Neural cell (in vitro differentiated cells): Measurements from ENCODE around the gene NUB1. TPM values are rescaled to one million over a fixed set of nuclear protein-coding genes. Genes with fewer than 3 reads are reported as not detected.

Experiments
- H2AFZ ChIP-seq: fragments of 200-600, 300-800 bp; sonication (generic), shearing (Covaris generic); 2 replicates; pipeline ENCODE4 v1.6.0; 2014; ENCODE audit warnings: low read depth, mild to moderate bottlenecking, antibody characterized with exemption, low read length, moderate library complexity
- H3F3A ChIP-seq: fragments of 200-600 bp; shearing (Covaris generic); 2 replicates; pipeline ENCODE4 v1.6.1; 2016; ENCODE audit warnings: mild to moderate bottlenecking, moderate library complexity, mixed read lengths, antibody characterized with exemption, low read length; ENCODE audit not compliant: insufficient read depth, poor library complexity, severe bottlenecking
- H3K27ac ChIP-seq: fragments of 200-600, 300-800 bp; sonication (generic), shearing (Covaris generic); 2 replicates; pipeline ENCODE4 v1.5.1; 2014; ENCODE audit warnings: mild to moderate bottlenecking, low read length, moderate library complexity
- H3K27me3 ChIP-seq: fragments of 300-800, 200-600 bp; sonication (generic), shearing (Covaris generic); 2 replicates; pipeline ENCODE4 v1.6.0; 2014; ENCODE audit warnings: mild to moderate bottlenecking, low read depth, low read length, moderate library complexity; ENCODE audit not compliant: insufficient read depth
- H3K36me3 ChIP-seq: fragments of 300-800, 200-600 bp; sonication (generic), shearing (Covaris generic); 2 replicates; pipeline ENCODE4 v1.5.1; 2014; ENCODE audit warnings: mild to moderate bottlenecking, antibody characterized with exemption, low read length, moderate library complexity; ENCODE audit not compliant: insufficient read depth
- H3K4me2 ChIP-seq: fragments of 300-800, 200-600 bp; sonication (generic), shearing (Covaris generic); 2 replicates; pipeline ENCODE4 v1.6.0; 2014; ENCODE audit warnings: mild to moderate bottlenecking, low read length
- H3K4me3 ChIP-seq: fragments of 300-800, 200-600 bp; sonication (generic), shearing (Covaris generic); 2 replicates; pipeline ENCODE4 v1.5.1; 2014; ENCODE audit warnings: mild to moderate bottlenecking, low read length, moderate library complexity
- H3K79me2 ChIP-seq: fragments of 200-600 bp; shearing (Covaris generic); replicated peaks from 2 replicates; pipeline ENCODE4 v1.6.0; 2014; ENCODE audit warnings: mild to moderate bottlenecking, low read length, moderate library complexity; ENCODE audit not compliant: insufficient read depth
- H3K9ac ChIP-seq: fragments of 300-800, 200-600 bp; sonication (generic), shearing (Covaris generic); 2 replicates; pipeline ENCODE4 v1.6.1; 2016; ENCODE audit warnings: mild to moderate bottlenecking, low read length, mixed read lengths
- H3K9me2 ChIP-seq: fragments of 200-600 bp; shearing (Covaris generic); 2 replicates; pipeline ENCODE4 v1.6.1; 2016; ENCODE audit warnings: mild to moderate bottlenecking, low read length, mixed read lengths; ENCODE audit not compliant: insufficient read depth
- H3K9me3 ChIP-seq: fragments of 200-600, 300-800 bp; sonication (generic), shearing (Covaris generic); 2 replicates; pipeline ENCODE4 v1.6.1; 2016; ENCODE audit warnings: mild to moderate bottlenecking, mixed run types, low read length, moderate library complexity, mixed read lengths
- H4K20me1 ChIP-seq: fragments of 200-600 bp; shearing (Covaris generic); 2 replicates; pipeline ENCODE4 v1.6.1; 2016; ENCODE audit warnings: mild to moderate bottlenecking, mixed run types; ENCODE audit not compliant: insufficient read depth
- CTCF ChIP-seq: fragments of 450-650 bp; IDR thresholded peaks from 2 replicates; pipeline ENCODE4 v1.5.1; 2014; ENCODE audit warnings: antibody characterized with exemption, mild to moderate bottlenecking, moderate library complexity; ENCODE audit not compliant: poor library complexity, severe bottlenecking
- EP300 ChIP-seq: fragments of 450-650 bp; conservative IDR thresholded peaks from 2 replicates; pipeline ENCODE4 v1.6.1; 2014; ENCODE audit warnings: antibody characterized with exemption, mild to moderate bottlenecking, moderate library complexity; ENCODE audit not compliant: poor library complexity, severe bottlenecking
- EZH2 ChIP-seq: fragments of 200-600, 300-800 bp; shearing (Covaris generic), sonication (generic); IDR thresholded peaks from 2 replicates; pipeline ENCODE4 v1.6.1; 2014; ENCODE audit warnings: antibody characterized with exemption, low read length, borderline replicate concordance, mild to moderate bottlenecking; ENCODE audit not compliant: insufficient read depth, poor library complexity, severe bottlenecking
- MXI1 ChIP-seq: fragments of 450-650 bp; conservative IDR thresholded peaks from 2 replicates; pipeline ENCODE4 v1.6.1; 2014; ENCODE audit warnings: antibody characterized with exemption, mild to moderate bottlenecking; ENCODE audit not compliant: poor library complexity, severe bottlenecking
- POLR2AphosphoS5 ChIP-seq: IDR thresholded peaks from 2 replicates; pipeline ENCODE4 v1.6.1; 2012
- RAD21 ChIP-seq: fragments of 450-650 bp; conservative IDR thresholded peaks from 2 replicates; pipeline ENCODE4 v1.6.1; 2014; ENCODE audit warnings: antibody characterized with exemption, mild to moderate bottlenecking, moderate library complexity
- SMC3 ChIP-seq: fragments of 450-650 bp; conservative IDR thresholded peaks from 2 replicates; pipeline ENCODE4 v1.6.1; 2014; ENCODE audit warnings: antibody characterized with exemption, mild to moderate bottlenecking, moderate library complexity; ENCODE audit not compliant: poor library complexity
- TAF1 ChIP-seq: IDR thresholded peaks from 2 replicates; pipeline ENCODE4 v1.6.1; 2012; ENCODE audit warnings: low read depth
- polyA plus RNA-seq: library from polyadenylated mRNA; depleted of rRNA; stranded (reverse); fragments of >200 nt; gene quantifications from 2 replicates; pipeline ENCODE4 v1.2.3, GENCODE V29; 2014
- TF ChIP-seq, protein P1 (sequence below): IDR thresholded peaks from 2 replicates; pipeline ENCODE4 v1.6.1; 2012; ENCODE audit warnings: borderline replicate concordance

NUB1 gene
- polyA plus RNA-seq, 1 donor from 2014 or later: 48.4 TPM

DNA sequence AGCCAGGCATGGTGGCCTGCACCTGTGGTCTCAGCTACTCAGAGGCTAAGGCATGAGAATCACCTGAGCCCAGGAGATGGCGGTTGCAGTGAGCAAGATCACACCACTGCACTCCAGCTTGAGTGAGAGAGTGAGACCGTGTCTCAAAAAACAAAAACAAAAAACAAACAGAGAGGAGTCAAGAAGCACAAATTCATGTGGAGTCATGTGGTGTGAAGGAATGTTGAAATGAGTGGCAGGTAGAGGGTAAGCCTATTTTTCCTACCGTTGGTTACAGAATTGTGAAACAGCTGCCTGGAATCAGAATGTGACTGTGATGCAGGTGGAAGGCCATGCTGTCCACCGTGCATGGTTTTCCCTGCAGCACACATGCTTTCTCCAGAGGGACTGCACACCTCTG lies 23.7 kb upstream of the NUB1 start:
- H3K9me2 ChIP-seq: no peaks in the 10 kb centered on the region
- H3K9ac ChIP-seq: no peak overlapping the region
- no peak overlapping the region for H2AFZ ChIP-seq
- TF ChIP-seq CTCF (no peak), SMC3 (no peak), RAD21 (no peak), EZH2 (no peak), MXI1 (no peak), POLR2AphosphoS5 (no peak), TAF1 (no peak), EP300 (no peak)
- TF ChIP-seq, protein P1, sequence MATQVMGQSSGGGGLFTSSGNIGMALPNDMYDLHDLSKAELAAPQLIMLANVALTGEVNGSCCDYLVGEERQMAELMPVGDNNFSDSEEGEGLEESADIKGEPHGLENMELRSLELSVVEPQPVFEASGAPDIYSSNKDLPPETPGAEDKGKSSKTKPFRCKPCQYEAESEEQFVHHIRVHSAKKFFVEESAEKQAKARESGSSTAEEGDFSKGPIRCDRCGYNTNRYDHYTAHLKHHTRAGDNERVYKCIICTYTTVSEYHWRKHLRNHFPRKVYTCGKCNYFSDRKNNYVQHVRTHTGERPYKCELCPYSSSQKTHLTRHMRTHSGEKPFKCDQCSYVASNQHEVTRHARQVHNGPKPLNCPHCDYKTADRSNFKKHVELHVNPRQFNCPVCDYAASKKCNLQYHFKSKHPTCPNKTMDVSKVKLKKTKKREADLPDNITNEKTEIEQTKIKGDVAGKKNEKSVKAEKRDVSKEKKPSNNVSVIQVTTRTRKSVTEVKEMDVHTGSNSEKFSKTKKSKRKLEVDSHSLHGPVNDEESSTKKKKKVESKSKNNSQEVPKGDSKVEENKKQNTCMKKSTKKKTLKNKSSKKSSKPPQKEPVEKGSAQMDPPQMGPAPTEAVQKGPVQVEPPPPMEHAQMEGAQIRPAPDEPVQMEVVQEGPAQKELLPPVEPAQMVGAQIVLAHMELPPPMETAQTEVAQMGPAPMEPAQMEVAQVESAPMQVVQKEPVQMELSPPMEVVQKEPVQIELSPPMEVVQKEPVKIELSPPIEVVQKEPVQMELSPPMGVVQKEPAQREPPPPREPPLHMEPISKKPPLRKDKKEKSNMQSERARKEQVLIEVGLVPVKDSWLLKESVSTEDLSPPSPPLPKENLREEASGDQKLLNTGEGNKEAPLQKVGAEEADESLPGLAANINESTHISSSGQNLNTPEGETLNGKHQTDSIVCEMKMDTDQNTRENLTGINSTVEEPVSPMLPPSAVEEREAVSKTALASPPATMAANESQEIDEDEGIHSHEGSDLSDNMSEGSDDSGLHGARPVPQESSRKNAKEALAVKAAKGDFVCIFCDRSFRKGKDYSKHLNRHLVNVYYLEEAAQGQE: no peak
- no peak overlapping the region for H3K4me3 ChIP-seq
- no peaks in the 10 kb centered on the region for H3K36me3 ChIP-seq
- no peak overlapping the region for H3K4me2 ChIP-seq
- H3K79me2 ChIP-seq: no peaks in the 10 kb centered on the region
- no peak overlapping the region for H3K27ac ChIP-seq
- no peaks in the 10 kb centered on the region for H4K20me1 ChIP-seq
- no peaks in the 10 kb centered on the region for H3K27me3 ChIP-seq
- no peaks in the 10 kb centered on the region for H3F3A ChIP-seq
- H3K9me3 ChIP-seq: no peaks in the 10 kb centered on the region

GRCh38 chr7:151319189-151319588 lies 22.4 kb upstream of the NUB1 start:
- Histone ChIP-seq H3K4me3 (no peak overlapping the region), H3K9me2 (no peaks in the 10 kb centered on the region)

More at GRCh38 chr7:151319189-151319588, 22.4 kb upstream of the NUB1 start:
- Histone ChIP-seq H3K9me3 (no peaks in the 10 kb centered on the region), H3K9ac (no peak overlapping the region), H3K27me3 (no peaks in the 10 kb centered on the region), H3K27ac (no peak overlapping the region), H4K20me1 (no peaks in the 10 kb centered on the region), H3K79me2 (no peaks in the 10 kb centered on the region), H2AFZ (no peak overlapping the region), H3F3A (no peaks in the 10 kb centered on the region), H3K4me2 (no peak overlapping the region), H3K36me3 (no peaks in the 10 kb centered on the region)
- TF ChIP-seq SMC3: no peak
- TF ChIP-seq, protein P1: no peak
- TF ChIP-seq POLR2AphosphoS5: no peak
- no peak for TF ChIP-seq RAD21
- TF ChIP-seq EP300: no peak
- no peak for TF ChIP-seq EZH2
- no peak for TF ChIP-seq CTCF
- TF ChIP-seq MXI1: no peak
- no peak for TF ChIP-seq TAF1
